GM19324 (cell line): ENCODE measurements around the gene LGI2.

Experiments
- ATAC-seq: cut with Tn5 transposase; IDR thresholded peaks from one replicate; pipeline ENCODE4 v1.9.1; 2021; ENCODE audit warnings: mild to moderate bottlenecking, moderate library complexity; ENCODE audit not compliant: unreplicated experiment, low FRiP score

The LGI2 gene

DNA sequence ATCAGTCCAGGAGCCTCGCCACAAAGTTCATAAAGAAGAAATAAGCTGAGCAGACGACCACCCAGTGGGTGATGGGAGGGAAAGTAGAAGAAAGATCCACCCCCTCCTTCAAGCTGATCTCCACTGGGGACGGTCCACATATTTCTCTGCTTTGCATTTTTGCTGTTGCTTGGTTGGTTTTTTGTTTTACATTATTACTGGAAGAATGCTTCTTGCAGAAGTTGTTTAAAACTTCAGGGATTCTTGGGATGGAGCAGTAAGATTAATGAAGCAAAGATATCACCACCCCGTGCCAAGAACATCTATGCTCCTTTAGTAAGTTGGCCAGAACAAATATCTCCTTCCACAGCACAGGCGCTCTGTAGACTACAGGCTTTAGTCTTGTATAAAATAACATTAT, 30.1 kb downstream of the LGI2 start:
- no peak for ATAC-seq

DNA sequence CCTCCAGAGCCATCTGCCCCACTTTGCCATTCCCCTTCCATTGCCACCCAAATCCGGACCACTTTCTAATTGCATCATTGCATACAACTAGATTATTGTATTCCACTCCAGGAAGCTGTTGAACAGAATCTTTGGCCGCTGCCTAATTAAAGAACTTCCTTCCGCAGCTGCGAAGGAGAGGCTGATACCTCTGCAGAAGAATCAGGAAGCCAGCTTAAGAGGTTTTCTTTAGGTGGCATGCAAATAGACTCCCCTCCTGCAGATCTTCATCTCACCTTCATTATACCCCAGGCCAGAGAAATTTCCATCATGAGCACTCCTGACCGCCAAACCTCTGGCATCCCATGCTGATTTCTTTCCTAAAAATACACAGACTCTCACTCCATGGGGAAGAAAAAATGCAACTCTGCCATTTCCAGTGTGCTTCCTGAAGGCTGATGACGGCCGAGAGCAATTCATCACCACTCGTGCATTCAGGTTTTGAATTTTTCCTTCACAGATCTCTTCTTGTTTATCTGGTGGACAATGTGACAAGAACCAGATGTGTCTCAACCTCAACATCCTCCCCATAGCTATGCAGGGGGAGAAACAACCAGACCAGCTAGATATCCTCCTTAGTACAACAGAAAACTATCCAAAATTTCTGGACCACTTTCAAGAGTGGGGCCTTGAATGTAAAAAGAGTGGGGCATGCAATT, 31.2 kb downstream of the LGI2 start:
- no peak for ATAC-seq

DNA sequence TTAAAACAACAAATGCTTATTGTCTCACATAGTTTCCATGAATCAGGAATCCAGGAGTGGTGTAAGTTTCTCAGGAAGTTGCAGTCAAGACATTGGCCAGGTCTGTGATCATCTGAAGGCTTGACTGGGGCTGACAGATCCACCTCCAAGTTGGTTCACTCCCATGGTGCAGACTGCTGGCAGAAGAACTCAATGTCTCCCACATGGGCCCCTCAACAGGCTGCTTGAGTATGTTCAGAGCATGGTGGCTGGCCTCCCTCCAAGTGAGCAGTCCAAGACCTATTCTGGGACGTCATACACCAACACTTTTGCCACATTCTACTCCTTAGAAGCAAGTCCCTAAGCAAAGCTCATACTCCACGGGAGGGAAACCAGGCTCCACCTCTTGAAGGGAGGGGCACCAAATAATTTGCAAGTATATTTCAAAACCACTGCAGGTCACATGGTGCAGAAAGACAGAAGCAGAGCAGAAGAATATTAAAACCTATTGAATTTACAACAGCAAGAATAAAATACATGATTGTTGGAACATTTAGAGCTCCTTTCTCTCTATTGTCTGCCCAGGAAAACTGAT, 35.3 kb downstream of the LGI2 start:
- no peak for ATAC-seq

DNA sequence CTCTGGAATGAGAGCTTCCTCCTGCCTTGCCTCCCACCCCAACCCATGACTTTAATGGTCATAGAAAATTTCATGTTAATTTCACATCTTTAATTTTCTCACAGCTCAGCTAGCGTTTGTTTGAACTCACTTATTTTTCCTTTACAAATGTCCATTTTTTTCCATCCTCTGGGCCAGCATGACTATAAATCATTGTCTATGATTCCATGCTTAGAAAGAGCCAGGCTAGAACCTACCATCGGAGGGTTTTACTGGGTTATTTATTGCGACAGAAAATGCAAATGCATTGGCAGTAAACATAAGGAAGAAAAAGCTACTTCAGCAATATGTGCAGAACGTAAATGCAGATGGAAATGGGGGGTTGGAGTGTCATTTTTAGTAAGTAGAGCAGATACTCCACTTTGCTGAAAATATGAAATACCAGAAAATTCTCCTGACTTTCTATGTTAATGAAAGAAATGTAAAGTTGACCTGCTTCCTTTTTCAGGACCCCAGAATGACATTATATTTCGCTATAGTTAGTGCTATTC, 37.1 kb downstream of the LGI2 start:
- no peak for ATAC-seq

DNA sequence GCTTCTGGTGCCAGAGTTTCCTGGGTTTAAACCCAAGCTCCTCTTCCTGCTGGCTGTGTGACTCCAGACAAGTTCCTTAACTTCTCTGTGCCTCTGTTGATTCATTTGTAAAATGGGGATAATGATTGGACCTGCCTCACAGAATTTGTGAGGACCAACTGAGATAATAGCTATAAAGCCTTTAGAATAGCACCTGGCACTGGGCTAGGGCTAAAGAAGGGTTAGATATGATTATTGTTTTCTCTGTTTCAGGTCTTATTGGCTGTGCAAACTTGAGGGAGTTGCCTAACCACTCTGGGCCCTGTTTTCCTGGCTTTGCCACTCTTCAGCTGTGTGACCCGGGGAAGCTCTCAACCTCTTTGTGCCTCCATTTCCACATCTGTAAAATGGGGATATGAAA, 37.8 kb downstream of the LGI2 start:
- no peak for ATAC-seq

DNA sequence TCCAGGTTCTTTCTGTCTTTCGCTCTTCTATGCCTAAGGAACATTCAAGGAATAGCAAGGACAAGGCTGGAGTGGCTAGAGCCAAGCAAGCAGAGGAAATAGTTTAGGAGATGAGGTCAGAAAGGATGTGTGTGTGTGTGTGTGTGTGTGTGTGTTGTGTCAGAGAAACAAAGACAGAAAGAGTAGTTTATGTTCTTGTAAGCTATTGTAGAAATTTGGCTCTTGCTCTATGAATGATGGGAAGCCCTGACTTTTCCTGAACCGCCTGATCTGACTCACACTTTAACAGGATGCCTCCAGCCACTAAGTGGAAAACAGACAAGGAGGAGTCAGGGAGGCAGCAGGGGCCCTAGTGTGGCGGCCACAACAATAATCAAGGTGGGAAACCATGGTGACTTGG, 39.7 kb downstream of the LGI2 start:
- no peak for ATAC-seq

GRCh38 chr4:24989327-24989726, 41.4 kb downstream of the LGI2 start:
- ATAC-seq, result no peak

DNA sequence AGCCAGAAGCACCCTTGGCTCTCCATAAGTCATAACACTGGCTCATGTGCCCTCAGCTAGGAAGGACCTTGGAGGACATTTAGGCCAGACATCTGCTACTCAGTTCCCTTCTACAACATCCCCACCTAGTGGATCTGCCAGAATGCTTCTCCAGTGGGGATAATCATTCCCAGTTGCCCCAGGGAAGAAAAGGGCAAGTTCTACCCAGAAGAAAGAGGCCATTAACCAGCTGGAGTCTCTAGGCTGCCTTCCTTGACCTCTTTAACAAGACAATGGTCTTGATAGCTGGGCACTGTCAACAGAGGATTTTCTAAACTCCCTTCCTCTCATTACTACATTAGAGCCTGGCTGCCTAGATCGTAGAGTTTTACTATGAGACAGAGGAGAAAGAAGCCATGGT, 42.0 kb downstream of the LGI2 start:
- ATAC-seq, result no peak

DNA sequence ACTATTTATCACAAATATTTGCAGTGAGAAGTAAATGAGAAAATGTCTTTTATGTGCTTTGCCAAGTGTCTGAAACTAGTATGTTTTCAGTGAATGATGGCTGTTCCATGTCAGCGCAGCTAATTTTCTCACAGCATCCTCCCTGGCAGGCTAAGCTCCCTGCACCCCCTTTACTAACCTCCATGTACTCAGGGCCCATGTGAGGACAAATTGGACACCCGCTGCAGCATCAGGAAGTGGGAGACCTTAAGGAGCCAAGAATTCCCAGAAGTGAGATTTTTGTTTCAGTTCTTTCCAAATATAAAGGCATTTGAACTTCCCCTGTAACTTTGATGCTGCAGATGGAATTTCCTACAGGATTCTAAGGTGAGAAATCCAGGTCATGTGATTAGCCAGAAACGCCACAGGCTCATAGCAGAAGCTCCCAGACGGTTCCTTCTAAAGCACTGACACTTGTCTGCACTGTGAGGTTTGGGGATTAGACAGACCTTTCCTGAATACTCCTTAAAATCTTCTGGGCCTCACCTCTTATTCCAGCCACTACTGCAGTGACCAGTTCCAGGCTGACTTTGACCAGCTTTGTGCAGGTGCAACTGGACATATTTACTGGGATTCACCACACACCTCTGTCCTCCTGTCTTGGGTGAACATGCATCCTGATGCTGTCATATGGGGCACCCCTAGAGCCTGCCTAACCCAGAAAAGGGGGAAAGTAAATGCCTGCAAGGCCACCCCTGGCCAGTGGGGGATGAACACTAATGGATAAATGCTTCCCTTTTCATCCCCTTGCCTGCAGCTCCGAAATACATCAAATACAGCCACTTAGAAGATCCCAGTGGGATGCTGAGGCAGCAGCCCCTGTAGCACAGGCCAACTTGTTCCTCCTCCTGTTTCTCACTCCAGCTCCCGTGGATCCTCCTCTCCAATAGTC, 45.9 kb downstream of the LGI2 start:
- no peak for ATAC-seq

- ATAC-seq, result no peak
Measured at GRCh38 chr4:24980740-24981139, 50.0 kb downstream of the LGI2 start.

GRCh38 chr4:24980064-24980690, 50.6 kb downstream of the LGI2 start:
- no peak for ATAC-seq

GRCh38 chr4:24979554-24979953, 51.2 kb downstream of the LGI2 start:
- ATAC-seq, result no peak

DNA sequence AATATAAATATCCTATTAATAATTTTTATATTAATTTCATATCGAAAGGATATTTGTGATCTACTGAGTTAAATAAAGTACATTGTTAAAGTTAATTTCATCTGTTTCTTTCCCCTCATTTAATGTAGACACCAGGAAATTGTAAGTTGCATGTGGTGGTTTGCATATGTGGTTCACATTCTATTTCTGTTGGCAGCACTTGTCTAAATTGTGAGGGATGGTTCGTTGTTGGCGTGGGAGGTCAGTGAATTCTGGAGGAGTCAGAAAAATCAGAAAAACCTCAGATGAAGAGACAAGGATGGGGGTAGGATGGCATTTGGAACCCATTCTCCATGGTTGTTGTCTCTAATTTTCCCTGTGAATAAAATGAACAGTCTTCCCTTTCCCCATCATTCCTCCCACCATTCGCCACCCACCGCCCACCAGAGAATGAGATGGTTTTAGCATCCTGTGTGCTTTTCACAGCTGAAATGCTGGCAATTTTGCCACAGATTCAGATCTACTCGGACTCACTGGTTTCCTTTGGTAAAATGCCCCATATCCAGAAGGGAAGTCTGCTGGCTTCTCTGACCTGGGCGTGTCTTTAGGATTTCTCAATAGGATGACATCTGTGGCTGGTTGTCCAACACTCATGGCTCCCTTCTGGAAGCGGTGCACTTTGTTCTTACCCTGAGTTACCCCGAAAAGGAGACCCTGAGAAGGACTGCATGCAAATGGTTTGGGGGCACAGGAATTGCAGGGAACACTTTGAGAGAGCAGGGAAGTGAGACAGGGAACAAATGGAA, 52.3 kb downstream of the LGI2 start:
- ATAC-seq, result no peak

- no peak for ATAC-seq
Measured at GRCh38 chr4:24975510-24975909, 55.2 kb downstream of the LGI2 start.

DNA sequence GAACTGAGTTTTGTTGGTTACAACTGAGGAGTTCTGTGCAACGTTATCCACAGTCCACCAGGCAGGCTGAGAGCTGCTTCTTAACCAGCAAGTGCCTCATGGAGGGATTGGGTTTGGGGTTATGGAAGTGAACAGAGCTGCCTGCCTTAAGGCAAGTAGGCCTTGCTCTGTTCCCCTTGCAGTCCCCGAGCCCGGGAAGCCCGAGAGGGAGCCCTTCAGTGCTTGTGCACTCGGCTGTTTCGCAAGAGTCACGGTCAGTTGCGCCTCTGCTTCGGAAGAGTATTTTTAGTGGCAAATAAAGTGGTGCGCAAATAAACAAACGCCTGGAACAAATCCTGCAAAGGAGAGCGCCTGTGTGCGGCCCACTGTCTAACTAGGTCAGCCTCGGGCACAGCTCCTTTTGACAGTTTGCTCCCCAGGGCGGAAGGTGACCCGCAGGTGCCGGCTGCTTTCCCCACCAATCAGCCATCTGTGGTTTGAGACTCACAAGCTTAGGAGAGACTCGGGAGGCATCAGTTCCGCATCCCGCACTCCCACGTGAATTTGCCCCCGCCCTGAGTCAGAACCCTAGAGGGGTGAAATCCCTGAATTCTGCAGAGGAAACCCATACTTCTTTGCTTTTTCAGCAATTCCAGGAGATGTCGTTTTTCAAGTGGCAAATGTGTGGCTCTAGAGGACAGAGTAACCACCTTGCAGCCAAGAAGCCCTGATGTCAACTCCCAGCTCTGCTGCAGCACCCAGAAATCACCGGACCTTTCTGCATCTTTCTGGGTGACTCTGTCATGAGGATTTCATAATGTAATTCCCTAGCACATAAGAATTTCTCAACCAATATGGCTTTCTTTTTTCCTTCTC, 56.8 kb downstream of the LGI2 start:
- no peak for ATAC-seq

DNA sequence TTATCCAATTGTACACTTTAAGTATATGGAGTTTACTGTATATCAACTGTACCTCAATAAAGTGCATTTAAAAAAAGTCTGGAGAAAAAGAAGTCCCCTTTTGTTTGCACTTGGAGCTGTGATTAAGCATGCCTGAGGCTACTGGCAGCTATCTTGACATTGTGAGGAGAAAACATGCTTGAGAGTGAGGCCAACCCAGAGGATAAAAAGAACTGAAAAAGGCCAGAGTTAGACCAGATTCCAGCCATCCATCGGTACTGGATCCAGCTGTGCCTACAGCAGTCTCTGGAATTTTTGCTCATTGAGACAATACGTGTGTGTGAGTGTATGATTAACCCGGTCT, 57.4 kb downstream of the LGI2 start:
- ATAC-seq, result no peak

GRCh38 chr4:24971192-24971591, 59.6 kb downstream of the LGI2 start:
- no peak for ATAC-seq

DNA sequence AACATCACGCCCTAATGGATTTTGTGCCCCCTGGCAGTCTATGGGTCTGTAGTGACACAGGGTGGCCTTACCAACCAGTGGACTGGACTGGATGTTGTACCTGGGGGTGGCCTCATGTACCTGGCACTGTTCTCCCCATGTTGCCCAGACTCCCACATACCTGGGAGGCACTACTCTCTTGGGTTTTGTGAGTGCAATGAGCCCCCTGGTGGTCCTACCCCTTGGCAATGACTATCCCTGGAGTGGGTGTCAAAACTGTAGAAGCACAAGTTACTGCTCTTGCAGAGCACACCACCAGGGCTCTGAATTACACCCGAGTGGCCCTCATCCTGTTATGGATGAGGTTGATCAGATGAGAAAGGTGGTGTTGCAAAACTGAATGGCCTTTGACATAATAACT, 60.1 kb downstream of the LGI2 start:
- no peak for ATAC-seq

GRCh38 chr4:24970191-24970590, 60.6 kb downstream of the LGI2 start:
- ATAC-seq, result no peak
